NB4 (cell line): ENCODE results near the gene CTRB2.

Source experiments
- CTCF ChIP-seq: IDR thresholded peaks from one replicate; pipeline ENCODE4 v1.5.1; 2012; ENCODE audit warnings: low read depth, low read length
- MAX ChIP-seq: IDR thresholded peaks from 2 replicates; pipeline ENCODE4 v1.6.1; 2011; ENCODE audit warnings: low read depth, low read length
- POLR2A ChIP-seq: IDR thresholded peaks from 2 replicates; pipeline ENCODE4 v1.6.1; 2011; ENCODE audit warnings: mild to moderate bottlenecking; ENCODE audit not compliant: insufficient read length; ENCODE audit errors: extremely low read depth

GRCh38 chr16:75236232-75236631 is 29.3 kb upstream of the CTRB2 start:
- TF ChIP-seq CTCF, result no peak
- TF ChIP-seq POLR2A, result no peak
- TF ChIP-seq MAX, result no peak
